NB4 (cell line): ENCODE measurements around the gene COL4A6.

ENCODE experiments used
- CTCF ChIP-seq: IDR thresholded peaks from one replicate; pipeline ENCODE4 v1.5.1; 2012; ENCODE audit warnings: low read depth, low read length
- MAX ChIP-seq: IDR thresholded peaks from 2 replicates; pipeline ENCODE4 v1.6.1; 2011; ENCODE audit warnings: low read depth, low read length
- MYC ChIP-seq: IDR thresholded peaks from 2 replicates; pipeline ENCODE4 v1.6.1; 2011; ENCODE audit warnings: low read depth, low read length
- POLR2A ChIP-seq: IDR thresholded peaks from 2 replicates; pipeline ENCODE4 v1.6.1; 2011; ENCODE audit warnings: mild to moderate bottlenecking; ENCODE audit not compliant: insufficient read length; ENCODE audit errors: extremely low read depth

- no peak for TF ChIP-seq CTCF
- no peak for TF ChIP-seq POLR2A
- TF ChIP-seq MAX = no peak
- no peak for TF ChIP-seq MYC
Observed at GRCh38 chrX:108438110-108438623, at the start of gene COL4A6.
